Posterior cingulate gyrus (tissue), 11 donors: ENCODE results near the gene FGF3.

Experiments used
- DNase-seq, 10 donors: peaks; one replicate each; pipeline versions ENCODE4 v3.0.0 to v3.0.0-alpha.2; 2020 to 2021; ENCODE audit warnings: mixed read lengths in 3 of 10
- intact Hi-C: fragments of 100-400 bp; cut with DNase I; formaldehyde crosslinking; loops from one replicate; pipeline ENCODE4 v1.15.1; 2023

FGF3 gene

DNA sequence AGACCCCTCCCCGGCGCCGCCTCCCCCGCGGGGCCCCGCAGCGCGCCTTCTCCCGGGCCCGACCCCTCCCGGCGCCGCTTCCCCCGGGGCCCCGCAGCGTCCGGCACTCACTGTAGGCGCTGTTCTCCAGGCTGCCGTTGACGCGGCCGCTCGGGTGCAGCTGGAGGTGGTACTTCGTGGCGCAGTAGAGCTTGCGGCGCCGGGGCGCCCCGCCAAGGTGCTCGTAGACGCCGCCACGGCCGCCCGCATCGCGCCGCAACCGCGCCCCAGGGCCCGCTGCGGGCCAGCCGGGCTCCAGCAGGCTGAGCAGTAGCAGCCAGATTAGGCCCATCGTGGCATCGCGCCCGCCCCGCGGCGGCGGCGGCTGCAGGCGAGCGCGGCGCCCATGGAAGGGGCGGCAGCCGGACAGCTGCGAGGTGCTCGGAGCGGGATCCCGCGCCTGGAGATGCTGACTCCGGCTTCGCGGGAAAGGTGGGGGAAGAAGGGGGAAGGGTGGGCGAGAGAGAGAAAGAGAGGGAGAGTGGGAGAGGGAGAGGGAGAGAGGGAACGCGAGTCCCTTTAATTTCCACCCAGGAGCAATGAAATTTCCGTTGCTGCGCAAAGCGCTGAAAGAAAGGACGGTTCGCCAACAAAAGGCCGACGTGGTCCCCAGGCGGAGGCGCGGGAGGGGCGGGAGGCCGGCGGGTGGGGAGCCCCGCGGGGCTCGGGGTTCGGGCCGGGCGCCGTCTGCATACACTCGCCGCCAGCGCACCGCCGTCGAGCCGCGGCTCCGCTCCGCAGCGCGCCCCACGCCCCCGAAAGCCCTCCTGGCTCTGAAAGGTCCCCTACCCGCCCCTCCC lies at the start of gene FGF3:
Gene FGF3, minus strand, starts transcription at position 814 of the 839 bp plus-strand sequence. Its CDS starts 483 bp downstream, at position 331.
- intact Hi-C loops: no loop called here
- DNase-seq: no peak

- DNase-seq: peak in 2 of 10 donors; percentile 28 to 61
- intact Hi-C loops: no loop called here
Observed at GRCh38 chr11:69868871-69869270, 49.7 kb upstream of the FGF3 start.

GRCh38 chr11:69868006-69868810 lies 49.0 kb upstream of the FGF3 start:
- peak in 2 of 10 donors; percentile 42 to 79 for DNase-seq
- intact Hi-C loops: no loop called here

- DNase-seq: peak in 5 of 10 donors; percentile 23 to 87 (median 38)
- intact Hi-C loops: no loop called here
Observed at GRCh38 chr11:69867076-69868005, 48.1 kb upstream of the FGF3 start.

DNA sequence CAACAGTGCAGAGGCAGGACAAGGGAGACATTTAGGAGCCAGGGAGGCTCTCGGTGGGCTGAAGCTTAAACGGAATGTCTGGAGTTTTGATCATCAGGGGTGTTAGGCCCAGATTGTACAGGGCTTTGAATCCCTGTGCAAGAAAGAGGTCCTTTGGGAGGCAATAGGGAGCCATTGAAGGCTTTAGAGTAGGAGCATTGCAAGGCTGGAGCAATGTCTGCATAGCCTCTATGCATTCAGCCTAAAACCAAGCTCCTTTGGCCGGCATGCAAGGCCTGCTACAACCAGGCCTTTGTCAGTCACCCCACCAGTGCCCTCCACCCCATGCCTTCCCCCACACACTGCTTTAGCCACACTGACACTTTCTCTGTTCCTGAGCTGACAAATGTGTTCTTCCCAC lies 47.4 kb upstream of the FGF3 start:
- intact Hi-C loops: no loop called here
- peak in 1 of 10 donors; percentile 14 for DNase-seq

DNA sequence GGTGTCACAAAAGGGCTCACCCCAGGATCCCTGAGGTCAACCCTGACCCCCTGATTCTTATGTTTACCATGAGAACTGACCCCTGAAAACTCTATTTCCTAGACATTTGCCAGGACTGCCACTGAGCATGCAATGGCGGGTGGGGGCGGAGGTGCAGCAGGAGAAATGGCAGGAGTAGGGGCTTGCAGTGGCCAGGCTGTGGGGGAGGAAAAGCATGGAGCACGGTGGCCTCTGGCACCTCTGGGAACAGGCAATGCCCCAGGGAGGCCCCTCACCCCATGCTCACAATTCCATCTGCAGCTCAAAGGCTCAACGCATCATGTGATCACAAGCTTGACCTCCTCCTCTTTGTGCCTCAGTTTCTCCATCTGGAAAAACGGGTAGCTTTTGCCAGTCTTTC lies 46.5 kb upstream of the FGF3 start:
- intact Hi-C loops: no loop called here
- DNase-seq: peak in 1 of 10 donors; percentile 52

DNA sequence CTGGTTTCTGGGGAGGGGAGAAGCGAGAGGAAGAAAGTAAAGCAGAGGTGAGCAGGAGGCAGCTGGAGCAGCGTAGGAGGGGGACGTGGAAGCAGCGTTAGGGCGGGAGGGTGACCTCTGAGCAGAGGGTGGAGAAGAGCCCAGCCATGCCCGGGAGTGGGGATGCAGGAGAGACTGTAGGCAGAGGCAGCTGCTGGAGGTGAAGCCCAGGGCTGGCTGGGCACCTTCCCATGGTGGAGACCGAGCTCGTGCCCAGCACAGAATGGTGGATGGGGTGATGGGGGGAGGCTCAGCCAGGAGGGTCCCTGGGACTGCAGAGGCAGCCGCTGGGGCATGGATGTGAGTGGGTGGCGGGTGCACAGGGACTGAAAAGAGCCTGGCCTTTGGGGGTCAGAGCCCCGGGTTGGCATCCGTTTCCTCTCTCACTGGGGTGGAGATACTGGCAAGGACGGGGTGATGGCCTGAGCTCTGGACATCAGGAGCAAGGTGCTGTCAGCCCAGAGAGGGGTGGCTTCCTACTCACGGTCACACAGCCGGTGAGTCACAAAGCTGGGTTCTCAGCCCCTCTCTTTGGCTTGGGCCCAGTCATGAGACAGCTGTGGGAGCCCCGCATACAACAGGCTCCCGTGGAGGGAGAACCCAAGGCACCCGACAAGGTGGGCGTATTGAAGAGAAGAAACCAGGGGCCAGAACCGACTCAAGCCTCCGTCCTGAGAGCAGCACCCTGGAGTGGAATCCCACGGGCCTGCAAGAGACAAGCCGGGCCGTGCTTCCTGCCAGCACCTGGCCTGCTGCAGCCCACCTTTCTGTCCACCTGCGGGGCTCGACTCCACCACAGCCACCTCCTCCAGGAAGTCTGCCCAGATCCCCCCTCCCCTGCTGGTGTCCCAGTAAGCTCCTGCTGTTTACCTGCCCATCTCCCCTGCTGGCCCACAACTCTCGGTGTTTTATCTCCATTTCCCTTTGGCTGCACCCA lies 45.8 kb upstream of the FGF3 start:
- peak in 2 of 10 donors; percentile 68 to 71 for DNase-seq
- intact Hi-C loops: no loop called here

GRCh38 chr11:69863544-69864200 lies 44.5 kb upstream of the FGF3 start:
- intact Hi-C loops: no loop called here
- DNase-seq: peak in 2 of 10 donors; percentile 49 to 71

GRCh38 chr11:69862797-69863543 lies 43.8 kb upstream of the FGF3 start:
- peak in 1 of 10 donors; percentile 36 for DNase-seq
- intact Hi-C loops: no loop called here

DNA sequence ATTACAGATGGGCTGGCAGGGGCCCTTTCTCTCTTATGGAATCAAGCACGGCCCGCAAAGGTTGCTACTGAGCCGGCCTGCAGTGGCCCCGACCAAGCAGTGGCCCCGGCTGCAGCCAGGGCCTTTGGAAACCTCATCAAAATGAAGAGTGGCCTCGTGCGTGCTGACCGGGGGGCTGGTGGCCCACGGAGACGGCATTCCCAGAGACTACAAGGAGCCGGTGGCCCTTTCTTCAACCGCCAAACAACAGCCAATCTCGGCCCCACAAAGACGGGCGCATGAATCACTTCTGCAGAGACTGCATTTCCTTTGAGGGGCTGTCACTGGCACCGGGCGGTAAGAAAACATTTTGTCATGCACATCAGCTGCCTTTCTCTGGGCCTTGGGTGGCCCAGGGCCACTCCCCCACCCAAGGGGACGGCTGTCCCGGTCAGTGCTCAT lies 43.1 kb upstream of the FGF3 start:
- DNase-seq: peak in 1 of 10 donors; percentile 39
- intact Hi-C loops: no loop called here

DNA sequence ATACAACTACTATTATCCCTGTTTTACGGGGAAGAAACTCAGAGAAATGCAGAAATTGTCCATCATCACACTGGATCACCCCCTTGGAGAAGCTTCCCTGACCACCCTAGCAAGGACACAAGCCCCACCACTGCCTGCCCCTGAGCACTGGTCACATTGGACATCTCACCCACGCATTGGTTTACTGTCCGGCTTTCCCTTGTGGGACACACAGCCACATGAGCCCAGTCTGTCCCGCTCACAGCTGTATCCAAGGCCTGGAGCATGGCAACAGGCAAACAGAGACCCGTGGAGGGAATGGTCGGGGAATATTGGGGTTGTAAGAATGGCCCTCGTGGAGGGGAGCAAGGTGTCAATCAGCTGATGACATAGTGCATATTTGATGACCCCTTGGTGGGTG lies 42.7 kb upstream of the FGF3 start:
- intact Hi-C loops: no loop called here

GRCh38 chr11:69860796-69861445 lies 41.7 kb upstream of the FGF3 start:
- peak in 1 of 10 donors; percentile 55 for DNase-seq
- intact Hi-C loops: no loop called here

More for the DNA sequence above, 42.7 kb upstream of the FGF3 start:
- peak in 1 of 10 donors; percentile 46 for DNase-seq

- DNase-seq: no peak
- intact Hi-C loops: no loop called here
Observed at GRCh38 chr11:69860244-69860643, 41.0 kb upstream of the FGF3 start.

DNA sequence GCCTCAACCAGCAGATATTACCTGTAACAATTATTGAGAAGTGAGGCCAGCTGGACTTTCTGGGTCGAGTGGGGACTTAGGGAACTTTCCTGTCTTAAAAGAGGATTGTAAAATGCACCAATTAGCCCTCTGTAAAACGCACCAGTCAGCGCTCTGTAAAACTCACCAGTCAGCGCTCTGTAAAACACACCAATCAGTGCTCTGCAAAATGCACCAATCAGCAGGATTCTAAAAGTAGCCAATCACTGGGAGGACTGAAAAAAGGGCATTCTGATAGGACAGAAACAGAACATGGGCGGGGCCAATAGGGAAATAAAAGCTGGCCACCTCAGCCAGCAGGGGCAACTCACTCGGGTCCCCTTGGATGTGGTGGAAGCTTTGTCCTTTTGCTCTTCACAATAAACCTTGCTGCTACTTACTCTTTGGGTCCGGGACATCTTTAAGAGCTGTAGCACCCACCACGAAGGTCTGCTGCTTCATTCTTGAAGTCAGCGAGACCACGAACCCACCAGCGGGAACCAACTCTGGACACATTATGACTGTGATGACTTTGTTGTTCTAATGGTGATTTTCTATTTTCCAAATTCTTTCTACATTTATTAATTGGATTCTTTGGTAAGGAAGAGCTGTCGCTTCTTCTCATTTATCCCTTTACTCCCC lies 40.2 kb upstream of the FGF3 start:
- intact Hi-C loops: no loop called here
- no peak for DNase-seq

GRCh38 chr11:69855421-69855820 lies 36.2 kb upstream of the FGF3 start:
- intact Hi-C loops: no loop called here
- no peak for DNase-seq

GRCh38 chr11:69854713-69855112 lies 35.5 kb upstream of the FGF3 start:
- intact Hi-C loops: no loop called here
- no peak for DNase-seq

DNA sequence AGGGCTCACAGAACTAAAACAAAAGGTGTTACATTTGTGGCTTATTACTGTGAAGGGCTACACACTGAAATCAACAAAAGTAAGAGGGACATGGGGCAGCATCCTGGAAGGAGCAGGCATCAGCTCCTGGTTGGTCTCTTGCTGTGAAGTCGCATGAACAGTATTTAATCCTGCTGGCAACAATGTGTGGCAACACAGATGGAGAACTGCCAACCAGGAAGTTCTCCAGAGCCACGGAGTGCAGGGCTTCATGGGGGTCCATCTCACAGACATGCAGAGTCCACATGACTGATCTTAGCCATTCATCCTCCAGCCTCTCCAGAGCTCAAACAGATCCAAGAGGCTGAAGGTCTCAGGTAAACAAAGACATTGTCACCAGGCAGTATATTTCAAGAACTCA lies 32.8 kb upstream of the FGF3 start:
- intact Hi-C loops: no loop called here
- no peak for DNase-seq
